ENCODE measurements around the gene KCNG2.

The KCNG2 gene

GRCh38 chr18:79851950-79852349, 54.2 kb downstream of the KCNG2 start:
- Histone ChIP-seq H3K4me3 (ENCODE audit: low read depth in 1 of 2, low read length in 1 of 2) (no peak overlapping the region), H3K9me3 (no peaks in the 10 kb centered on the region), H3K4me1 (ENCODE audit: control insufficient read depth in 1 of 2, insufficient read depth in 1 of 2, low read depth in 1 of 2, low read length in 1 of 2) (no peaks in the 10 kb centered on the region), H3K27me3 (peaks cover 4% of the 10 kb centered on the region), H3K27ac (no peak overlapping the region), H3K36me3 (no peaks in the 10 kb centered on the region)
- TF ChIP-seq CTCF (IDR thresholded peaks at IDR 0.05): no peak

GRCh38 chr18:79852561-79853302, 55.0 kb downstream of the KCNG2 start:
- Histone ChIP-seq H3K27ac (no peak overlapping the region), H3K36me3 (no peaks in the 10 kb centered on the region), H3K4me1 (ENCODE audit: control insufficient read depth in 1 of 2, insufficient read depth in 1 of 2, low read depth in 1 of 2, low read length in 1 of 2) (no peaks in the 10 kb centered on the region), H3K9me3 (no peaks in the 10 kb centered on the region), H3K27me3 (peaks cover 4% of the 10 kb centered on the region), H3K4me3 (ENCODE audit: low read depth in 1 of 2, low read length in 1 of 2) (no peak overlapping the region)
- no peak for TF ChIP-seq CTCF (IDR thresholded peaks at IDR 0.05)

GRCh38 chr18:79853303-79853992, 55.7 kb downstream of the KCNG2 start:
- Histone ChIP-seq H3K36me3 (no peaks in the 10 kb centered on the region), H3K4me1 (ENCODE audit: control insufficient read depth in 1 of 2, insufficient read depth in 1 of 2, low read depth in 1 of 2, low read length in 1 of 2) (no peaks in the 10 kb centered on the region), H3K27me3 (peaks cover 4% of the 10 kb centered on the region), H3K9me3 (no peaks in the 10 kb centered on the region), H3K4me3 (ENCODE audit: low read depth in 1 of 2, low read length in 1 of 2) (no peak overlapping the region), H3K27ac (no peak overlapping the region)
- TF ChIP-seq CTCF (IDR thresholded peaks at IDR 0.05): no peak

GRCh38 chr18:79853993-79854364, 56.2 kb downstream of the KCNG2 start:
- H3K4me3 ChIP-seq (ENCODE audit: low read depth in 1 of 2, low read length in 1 of 2): no peak overlapping the region
- H3K4me1 ChIP-seq (ENCODE audit: control insufficient read depth in 1 of 2, insufficient read depth in 1 of 2, low read depth in 1 of 2, low read length in 1 of 2): no peaks in the 10 kb centered on the region
- no peak for TF ChIP-seq CTCF (IDR thresholded peaks at IDR 0.05)
- H3K36me3 ChIP-seq: no peaks in the 10 kb centered on the region
- no peaks in the 10 kb centered on the region for H3K9me3 ChIP-seq
- H3K27ac ChIP-seq: no peak overlapping the region
- peaks cover 4% of the 10 kb centered on the region for H3K27me3 ChIP-seq

- no peaks in the 10 kb centered on the region for H3K36me3 ChIP-seq
- H3K9me3 ChIP-seq: no peaks in the 10 kb centered on the region
- no peak overlapping the region for H3K27ac ChIP-seq
- H3K4me1 ChIP-seq (ENCODE audit: control insufficient read depth in 1 of 2, insufficient read depth in 1 of 2, low read depth in 1 of 2, low read length in 1 of 2): no peaks in the 10 kb centered on the region
- TF ChIP-seq CTCF (IDR thresholded peaks at IDR 0.05): no peak
- no peak overlapping the region for H3K4me3 ChIP-seq (ENCODE audit: low read depth in 1 of 2, low read length in 1 of 2)
- H3K27me3 ChIP-seq: peaks cover 4% of the 10 kb centered on the region
Observed at GRCh38 chr18:79855147-79855933, 57.6 kb downstream of the KCNG2 start.

Data from neutrophil (primary cell).